SH-SY5Y (cell line): ENCODE measurements around the gene PDHA1.
A peak's percentile ranks its signal among the peaks of the same experiment; 100 is the strongest.

ENCODE experiments used
- GATA2 ChIP-seq: IDR thresholded peaks from 2 replicates; pipeline ENCODE4 v1.6.1; 2011; ENCODE audit warnings: mild to moderate bottlenecking, low read depth, low read length
- GATA3 ChIP-seq: IDR thresholded peaks from 2 replicates; pipeline ENCODE4 v1.6.1; 2011; ENCODE audit warnings: low read depth, mild to moderate bottlenecking, low read length, moderate library complexity

The PDHA1 gene

GRCh38 chrX:19343535-19344408 is at the start of gene PDHA1:
TSS of gene PDHA1 (plus strand) at chrX:19343927. CDS start at chrX:19344038, 111 bp downstream.
- peak; percentile 73 for TF ChIP-seq GATA2
- no peak for TF ChIP-seq GATA3

GRCh38 chrX:19303256-19303880 is 40.4 kb upstream of the PDHA1 start:
- TF ChIP-seq GATA2 (no peak), GATA3 (no peak)

GRCh38 chrX:19326567-19326966 is 17.2 kb upstream of the PDHA1 start:
- TF ChIP-seq GATA3: no peak
- TF ChIP-seq GATA2: no peak

GRCh38 chrX:19331831-19332230 is 11.9 kb upstream of the PDHA1 start:
- no peak for TF ChIP-seq GATA2
- TF ChIP-seq GATA3: no peak

GRCh38 chrX:19332983-19333382 is 10.7 kb upstream of the PDHA1 start:
- TF ChIP-seq GATA2 (no peak), GATA3 (no peak)

- TF ChIP-seq GATA2 (no peak), GATA3 (no peak)
Observed at GRCh38 chrX:19334945-19335626, 8.6 kb upstream of the PDHA1 start.

GRCh38 chrX:19342331-19342906 is 1.3 kb upstream of the PDHA1 start:
- TF ChIP-seq GATA3: no peak
- no peak for TF ChIP-seq GATA2

GRCh38 chrX:19343085-19343534 is 617 bp upstream of the PDHA1 start:
- TF ChIP-seq GATA2 (no peak), GATA3 (no peak)

- TF ChIP-seq GATA2 (no peak), GATA3 (no peak)
Observed at GRCh38 chrX:19344661-19345060, 934 bp downstream of the PDHA1 start.

- TF ChIP-seq GATA3 (no peak), GATA2 (no peak)
Observed at GRCh38 chrX:19347916-19348315, 4.2 kb downstream of the PDHA1 start.

- no peak for TF ChIP-seq GATA2
- no peak for TF ChIP-seq GATA3
Observed at GRCh38 chrX:19349264-19349663, 5.5 kb downstream of the PDHA1 start.

- TF ChIP-seq GATA2 (no peak), GATA3 (no peak)
Observed at GRCh38 chrX:19350941-19351384, 7.2 kb downstream of the PDHA1 start.

- TF ChIP-seq GATA3 (no peak), GATA2 (no peak)
Observed at GRCh38 chrX:19354625-19355024, 10.9 kb downstream of the PDHA1 start.

- TF ChIP-seq GATA2 (no peak), GATA3 (no peak)
Observed at GRCh38 chrX:19358521-19358920, 14.8 kb downstream of the PDHA1 start.
